Endodermal cell (in vitro differentiated cells): Measurements from ENCODE around the gene DNAH12. TPM values are rescaled to one million over a fixed set of nuclear protein-coding genes. Genes with fewer than 3 reads are reported as not detected.
"Not testable (repeated sequence)": the region's sequence is repeated elsewhere in the genome, so short reads cannot be mapped to it uniquely, and the experiment has no call there.

Experiments used
- DNase-seq: peaks from one replicate; pipeline ENCODE4 v3.0.0-alpha.2; 2017
- H3K27ac ChIP-seq: 2 replicates; pipeline ENCODE4 v1.5.1; 2013; ENCODE audit warnings: mild to moderate bottlenecking, low read depth, low read length, moderate library complexity
- H3K27me3 ChIP-seq: 2 replicates; pipeline ENCODE4 v1.6.1; 2013; ENCODE audit warnings: mild to moderate bottlenecking, low read length, moderate library complexity; ENCODE audit not compliant: insufficient read depth, control insufficient read depth, poor library complexity, severe bottlenecking
- H3K36me3 ChIP-seq: 2 replicates; pipeline ENCODE4 v1.7.0; 2013; ENCODE audit warnings: mild to moderate bottlenecking, low read length, moderate library complexity; ENCODE audit not compliant: control insufficient read depth, insufficient read depth
- H3K4me1 ChIP-seq: one replicate; pipeline ENCODE4 v1.7.0; 2013; ENCODE audit warnings: low read length; ENCODE audit not compliant: control insufficient read depth, insufficient read depth
- H3K4me3 ChIP-seq: 2 replicates; pipeline ENCODE4 v1.5.1; 2013; ENCODE audit warnings: mild to moderate bottlenecking, low read length, moderate library complexity
- H3K9ac ChIP-seq: 2 replicates; pipeline ENCODE4 v1.6.1; 2013; ENCODE audit warnings: mild to moderate bottlenecking, low read length, moderate library complexity; ENCODE audit not compliant: poor library complexity, severe bottlenecking; ENCODE audit errors: extremely low read depth
- H3K9me3 ChIP-seq: 2 replicates; pipeline ENCODE4 v1.6.1; 2013; ENCODE audit warnings: mild to moderate bottlenecking, low read length, moderate library complexity; ENCODE audit not compliant: control insufficient read depth
- H3K27ac Mint-ChIP-seq: 2 replicates; pipeline ENCODE4 v1.8.0; 2020; ENCODE audit warnings: mixed read lengths
- H3K27me3 Mint-ChIP-seq: 2 replicates; pipeline ENCODE4 v1.8.0; 2021; ENCODE audit warnings: mild to moderate bottlenecking, mixed read lengths; ENCODE audit not compliant: insufficient read depth
- H3K36me3 Mint-ChIP-seq: 2 replicates; pipeline ENCODE4 v1.8.0; 2020; ENCODE audit warnings: low read depth, mixed read lengths
- H3K4me1 Mint-ChIP-seq: 2 replicates; pipeline ENCODE4 v1.8.0; 2020; ENCODE audit warnings: mixed read lengths
- H3K4me3 Mint-ChIP-seq: 2 replicates; pipeline ENCODE4 v1.8.0; 2020; ENCODE audit warnings: mild to moderate bottlenecking, moderate library complexity, mixed read lengths
- H3K9me3 Mint-ChIP-seq: 2 replicates; pipeline ENCODE4 v1.8.0; 2020; ENCODE audit warnings: mild to moderate bottlenecking, mixed read lengths
- CTCF ChIP-seq: fragments of 200-600 bp; sonication (generic); conservative IDR thresholded peaks from 2 replicates; pipeline ENCODE4 v1.5.0; 2021; ENCODE audit warnings: antibody characterized with exemption, mild to moderate bottlenecking
- WGBS, 2 experiments: methylation state at CpG; one replicate each; pipeline versions ENCODE4 v1.1.5 to v1.1.7; 2013; ENCODE audit warnings: missing lambda C conversion rate in 2 of 2, mixed read lengths in 1 of 2; ENCODE audit not compliant: insufficient coverage in 1 of 2, insufficient read length in 1 of 2; 5-methylcytosine and 5-hydroxymethylcytosine counted together
- total RNA-seq, 2 donors: library from RNA; stranded (reverse); fragmentation: NEBNext Ultra II Directional in 1 of 2; extraction: Animal tissue kit (Norgen Biotek cat#: 25700) in 1 of 2; gene quantifications; 2 replicates in 1 of 2; 3 replicates in 1 of 2; pipeline ENCODE4 v1.2.1, GENCODE V29; 2021

Gene DNAH12
- total RNA-seq, 2 donors from 2014 or later, result 0.77 to 2.2 TPM

DNA sequence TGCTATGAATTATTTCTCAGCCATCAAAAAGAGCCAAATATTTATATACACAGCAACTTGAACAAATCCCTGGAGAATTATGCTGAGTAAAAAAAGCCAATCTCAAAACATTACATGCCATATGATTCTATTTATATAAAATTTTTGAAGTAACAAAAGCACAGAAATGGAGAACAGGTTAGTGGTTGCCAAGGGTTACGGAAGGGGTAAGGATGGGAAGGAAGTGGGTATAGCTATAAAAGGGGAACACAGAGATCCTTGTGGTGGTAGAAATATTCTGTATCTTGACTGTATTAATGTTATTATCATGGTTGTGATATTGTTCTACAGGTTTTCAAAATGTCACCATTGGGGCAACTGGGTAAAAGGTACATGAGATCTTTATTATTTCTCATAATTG lies 189.4 kb downstream of the DNAH12 start:
- Histone ChIP-seq H3K9ac (no peak overlapping the region), H3K27ac (no peak overlapping the region), H3K9me3 (no peaks in the 10 kb centered on the region), H3K36me3 (no peaks in the 10 kb centered on the region), H3K4me1 (no peaks in the 10 kb centered on the region), H3K27me3 (no peaks in the 10 kb centered on the region), H3K4me3 (no peak overlapping the region)
- Mint-ChIP-seq H3K27ac (no peak overlapping the region), H3K4me1 (no peaks in the 10 kb centered on the region), H3K4me3 (no peak overlapping the region), H3K27me3 (no peaks in the 10 kb centered on the region), H3K36me3 (no peaks in the 10 kb centered on the region), H3K9me3 (no peaks in the 10 kb centered on the region)
- DNase-seq, result no peak
- 90 to 95% methylated on average over 1 of the region's 1 CpG for WGBS, 2 experiments
- TF ChIP-seq CTCF, result no peak

DNA sequence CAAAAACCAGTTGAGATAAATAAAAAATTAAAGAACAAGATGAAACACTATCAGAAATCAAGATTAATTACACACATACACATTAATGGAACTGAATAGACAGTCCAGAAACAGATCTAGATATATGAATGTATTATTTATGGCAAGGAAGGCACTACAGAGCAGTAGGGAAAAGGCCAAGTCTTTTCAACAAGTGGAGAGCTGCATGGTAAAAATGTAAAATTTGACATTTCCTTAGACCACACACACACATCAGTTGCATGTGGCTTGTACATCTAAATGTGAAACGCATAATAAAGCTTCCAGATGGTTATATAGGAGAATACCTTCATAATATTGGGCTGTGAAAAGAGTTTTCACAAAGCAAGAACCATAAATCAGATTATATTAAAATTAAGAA lies 193.9 kb downstream of the DNAH12 start:
- no peaks in the 10 kb centered on the region for H3K36me3 ChIP-seq
- Mint-ChIP-seq H3K9me3 (peaks cover 4% of the 10 kb centered on the region), H3K36me3 (no peaks in the 10 kb centered on the region), H3K27ac (no peak overlapping the region), H3K4me3 (no peak overlapping the region), H3K27me3 (peaks cover 8% of the 10 kb centered on the region), H3K4me1 (no peaks in the 10 kb centered on the region)
- H3K27ac ChIP-seq, result no peak overlapping the region
- no CpG with 5 or more reads among the region's 1 CpG for WGBS, 2 experiments
- no peak overlapping the region for H3K4me3 ChIP-seq
- H3K27me3 ChIP-seq, result no peaks in the 10 kb centered on the region
- no peak overlapping the region for H3K9ac ChIP-seq
- H3K9me3 ChIP-seq, result no peaks in the 10 kb centered on the region
- no peak for DNase-seq
- no peaks in the 10 kb centered on the region for H3K4me1 ChIP-seq
- no peak for TF ChIP-seq CTCF

- not testable (repeated sequence) for H3K36me3 ChIP-seq, H3K9ac ChIP-seq, H3K4me3 Mint-ChIP-seq, H3K4me3 ChIP-seq, H3K36me3 Mint-ChIP-seq, H3K27ac ChIP-seq, DNase-seq, H3K9me3 ChIP-seq, H3K27me3 Mint-ChIP-seq, H3K27ac Mint-ChIP-seq, H3K27me3 ChIP-seq, H3K4me1 ChIP-seq, H3K4me1 Mint-ChIP-seq
- H3K9me3 Mint-ChIP-seq, result peaks cover 17% of the 10 kb centered on the region
- WGBS, 2 experiments, result 72% methylated on average over 2 of the region's 7 CpGs; no CpG with 5 or more reads in 1 of the 2 experiments
Measured at GRCh38 chr3:57339071-57339642, 205.0 kb downstream of the DNAH12 start.

- not testable (repeated sequence) for H3K27ac Mint-ChIP-seq
Measured at GRCh38 chr3:57338272-57339070, 205.7 kb downstream of the DNAH12 start.

More at GRCh38 chr3:57338272-57339070, 205.7 kb downstream of the DNAH12 start:
- not testable (repeated sequence) for H3K9me3 ChIP-seq, H3K9ac ChIP-seq, H3K36me3 Mint-ChIP-seq, H3K36me3 ChIP-seq, H3K4me1 ChIP-seq, H3K4me1 Mint-ChIP-seq, H3K27me3 Mint-ChIP-seq, H3K27ac ChIP-seq, H3K4me3 Mint-ChIP-seq, DNase-seq, H3K27me3 ChIP-seq, H3K4me3 ChIP-seq
- peaks cover 17% of the 10 kb centered on the region for H3K9me3 Mint-ChIP-seq
- 96 to 97% methylated on average over 8 to 40 of the region's 40 CpGs for WGBS, 2 experiments
